ENCODE results near the gene SPARC.

The SPARC gene

DNA sequence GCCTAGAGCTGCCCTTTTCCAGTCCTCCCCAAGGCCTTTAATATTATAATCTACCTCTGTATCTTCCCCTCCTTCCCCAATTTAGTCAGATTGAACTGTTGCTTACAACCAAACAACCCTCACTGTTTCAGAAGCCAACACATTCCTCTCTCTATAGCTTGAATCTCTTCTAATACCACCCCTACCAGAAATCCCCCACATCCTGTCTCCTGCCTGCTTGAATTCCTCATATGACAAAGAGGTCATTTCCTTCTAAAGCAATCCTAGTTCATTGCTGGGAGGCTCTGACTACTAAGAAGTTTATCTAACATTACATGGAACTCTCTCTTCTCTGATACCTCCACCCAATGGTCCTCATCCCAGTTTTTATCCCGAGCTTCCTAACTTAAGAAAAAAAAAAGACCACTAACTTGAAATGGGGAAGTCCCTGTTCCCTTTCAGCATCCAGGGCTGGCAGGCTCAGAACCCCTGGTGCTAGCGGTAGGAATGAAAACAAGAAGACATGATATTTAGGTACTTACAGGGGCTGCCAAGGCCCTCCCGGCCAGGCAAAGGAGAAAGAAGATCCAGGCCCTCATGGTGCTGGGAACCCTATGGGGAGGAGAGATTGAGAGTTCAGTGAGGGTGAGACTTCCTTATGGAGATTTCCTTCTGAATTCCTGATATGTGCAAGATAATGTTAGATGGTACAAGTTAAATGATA is 11.0 kb downstream of the SPARC start:
- in situ Hi-C loops (cut with HindIII; ENCODE audit: low sequenced_read_pairs): no loop called here
- DNase-seq (ENCODE audit: low read depth, low spot score): no peak

DNA sequence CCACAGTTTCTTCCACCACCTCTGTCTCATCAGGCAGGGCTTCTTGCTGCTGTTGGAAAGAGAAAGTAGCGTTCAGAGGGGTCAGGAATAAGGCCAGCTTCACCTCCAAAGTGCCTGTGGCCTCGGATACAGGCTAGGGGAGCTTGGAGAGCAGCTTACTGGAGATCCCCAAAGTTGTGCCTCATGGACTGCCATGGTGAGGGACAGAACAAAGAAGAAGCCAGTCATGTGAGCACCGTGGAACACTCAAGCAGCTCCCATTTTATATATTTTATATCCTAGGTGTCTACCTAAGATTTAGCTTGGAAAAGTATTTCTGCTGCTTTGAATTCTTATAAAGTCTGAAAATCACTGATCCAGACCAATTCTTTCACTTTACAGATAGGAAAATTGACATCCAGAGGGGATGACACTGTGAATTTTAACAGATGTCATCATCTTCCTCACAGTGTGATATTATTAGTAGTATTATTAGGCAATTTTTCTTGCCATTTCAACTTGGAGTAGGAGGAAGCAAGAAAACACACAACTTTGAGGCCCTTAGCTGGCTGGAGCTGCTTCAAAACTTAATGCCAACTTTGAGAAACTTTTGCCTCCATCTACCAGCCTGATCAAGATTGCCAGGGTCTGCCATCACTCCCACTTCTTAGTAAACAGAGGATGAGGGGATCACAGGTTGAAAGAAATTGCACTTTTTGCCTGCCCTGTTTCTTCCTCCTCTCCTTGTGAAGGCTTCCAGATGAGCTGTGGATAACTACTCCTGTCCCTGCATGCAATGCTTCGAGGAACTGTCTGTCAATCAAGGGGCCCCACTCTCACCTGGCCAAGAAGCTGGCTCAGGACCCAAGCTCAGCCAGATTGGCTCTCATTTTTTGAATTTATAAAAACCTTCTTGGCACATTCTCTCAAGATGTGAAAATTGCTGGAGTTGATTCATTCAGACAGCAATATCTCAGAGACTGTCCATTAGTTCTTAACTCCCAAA is 11.8 kb downstream of the SPARC start:
- no peak for DNase-seq (ENCODE audit: low read depth, low spot score)
- no peak overlapping the region for H3K4me3 ChIP-seq (ENCODE audit: low read depth, low read length)
- in situ Hi-C loops (cut with HindIII; ENCODE audit: low sequenced_read_pairs): no loop called here
- TF ChIP-seq, protein P1, sequence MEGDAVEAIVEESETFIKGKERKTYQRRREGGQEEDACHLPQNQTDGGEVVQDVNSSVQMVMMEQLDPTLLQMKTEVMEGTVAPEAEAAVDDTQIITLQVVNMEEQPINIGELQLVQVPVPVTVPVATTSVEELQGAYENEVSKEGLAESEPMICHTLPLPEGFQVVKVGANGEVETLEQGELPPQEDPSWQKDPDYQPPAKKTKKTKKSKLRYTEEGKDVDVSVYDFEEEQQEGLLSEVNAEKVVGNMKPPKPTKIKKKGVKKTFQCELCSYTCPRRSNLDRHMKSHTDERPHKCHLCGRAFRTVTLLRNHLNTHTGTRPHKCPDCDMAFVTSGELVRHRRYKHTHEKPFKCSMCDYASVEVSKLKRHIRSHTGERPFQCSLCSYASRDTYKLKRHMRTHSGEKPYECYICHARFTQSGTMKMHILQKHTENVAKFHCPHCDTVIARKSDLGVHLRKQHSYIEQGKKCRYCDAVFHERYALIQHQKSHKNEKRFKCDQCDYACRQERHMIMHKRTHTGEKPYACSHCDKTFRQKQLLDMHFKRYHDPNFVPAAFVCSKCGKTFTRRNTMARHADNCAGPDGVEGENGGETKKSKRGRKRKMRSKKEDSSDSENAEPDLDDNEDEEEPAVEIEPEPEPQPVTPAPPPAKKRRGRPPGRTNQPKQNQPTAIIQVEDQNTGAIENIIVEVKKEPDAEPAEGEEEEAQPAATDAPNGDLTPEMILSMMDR (IDR thresholded peaks at IDR 0.05; ENCODE audit: low read depth, low read length): no peak

More for the DNA sequence above, 11.0 kb downstream of the SPARC start:
- no peak overlapping the region for H3K4me3 ChIP-seq (ENCODE audit: low read depth, low read length)
- TF ChIP-seq, protein P1 (IDR thresholded peaks at IDR 0.05; ENCODE audit: low read depth, low read length): no peak

DNA sequence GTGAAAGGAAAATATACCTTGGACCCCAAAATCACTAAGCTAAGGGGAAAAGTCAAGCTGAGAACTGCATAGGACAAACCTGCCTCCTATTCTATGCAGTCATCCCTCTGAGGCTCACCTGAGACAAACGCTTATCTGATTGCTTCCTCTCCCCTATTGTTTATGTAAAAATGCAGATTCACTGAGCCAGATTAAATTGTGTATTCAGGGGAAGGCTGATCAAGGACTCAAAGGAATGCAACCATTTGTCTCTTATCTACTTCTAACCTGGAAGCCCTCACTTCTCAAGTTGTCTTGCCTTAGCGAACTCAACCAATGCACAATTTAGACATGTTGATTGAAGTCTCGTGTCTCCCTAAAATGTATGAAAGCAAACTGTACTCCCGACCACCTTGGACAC is 13.3 kb downstream of the SPARC start:
- H3K4me3 ChIP-seq (ENCODE audit: low read depth, low read length): no peak overlapping the region
- TF ChIP-seq, protein P1 (IDR thresholded peaks at IDR 0.05; ENCODE audit: low read depth, low read length): no peak
- in situ Hi-C loops (cut with HindIII; ENCODE audit: low sequenced_read_pairs): no loop called here
- DNase-seq (ENCODE audit: low read depth, low spot score): no peak

DNA sequence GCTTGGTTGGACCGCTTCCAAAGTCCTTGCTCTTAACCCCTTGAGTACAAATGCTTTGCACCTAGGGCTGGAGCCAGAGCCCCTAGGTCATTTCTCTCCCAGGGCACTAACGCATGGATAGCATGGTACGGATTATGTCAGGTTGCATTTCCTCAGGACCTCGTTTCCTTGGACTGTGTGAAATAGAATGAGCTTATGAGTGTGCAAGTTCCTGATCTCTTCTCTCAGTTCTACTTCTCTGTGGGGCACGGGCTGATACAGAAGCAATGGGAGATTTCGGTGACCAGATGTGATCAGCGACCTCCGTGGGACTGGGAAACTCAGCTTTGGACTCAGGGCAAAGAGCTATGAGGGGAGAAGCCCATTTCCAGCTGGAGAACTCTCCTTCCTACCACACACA is 14.2 kb downstream of the SPARC start:
- TF ChIP-seq, protein P1 (IDR thresholded peaks at IDR 0.05; ENCODE audit: low read depth, low read length): no peak
- H3K4me3 ChIP-seq (ENCODE audit: low read depth, low read length): no peak overlapping the region
- in situ Hi-C loops (cut with HindIII; ENCODE audit: low sequenced_read_pairs): no loop called here
- DNase-seq (ENCODE audit: low read depth, low spot score): no peak

DNA sequence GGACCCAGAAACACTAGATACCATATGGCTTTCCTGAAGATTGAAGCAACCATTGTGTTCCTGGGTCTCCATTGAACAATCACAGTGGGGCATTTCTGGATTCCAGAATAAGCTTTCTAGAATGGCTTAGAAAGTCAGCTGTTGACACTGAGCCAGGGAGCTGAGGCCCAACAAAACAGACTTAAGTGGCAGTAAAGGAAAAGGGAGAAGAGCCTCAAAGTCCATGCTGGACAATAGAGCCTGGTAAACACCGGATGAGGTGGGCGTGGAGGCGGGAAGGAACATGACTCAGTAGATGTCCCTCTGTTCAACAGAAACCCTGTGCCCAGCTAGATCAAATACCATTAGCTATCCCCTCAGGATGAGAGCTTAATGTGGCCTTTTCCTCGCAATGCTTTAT is 14.8 kb downstream of the SPARC start:
- in situ Hi-C loops (cut with HindIII; ENCODE audit: low sequenced_read_pairs): no loop called here
- TF ChIP-seq, protein P1 (IDR thresholded peaks at IDR 0.05; ENCODE audit: low read depth, low read length): no peak
- DNase-seq (ENCODE audit: low read depth, low spot score): no peak
- H3K4me3 ChIP-seq (ENCODE audit: low read depth, low read length): no peak overlapping the region

DNA sequence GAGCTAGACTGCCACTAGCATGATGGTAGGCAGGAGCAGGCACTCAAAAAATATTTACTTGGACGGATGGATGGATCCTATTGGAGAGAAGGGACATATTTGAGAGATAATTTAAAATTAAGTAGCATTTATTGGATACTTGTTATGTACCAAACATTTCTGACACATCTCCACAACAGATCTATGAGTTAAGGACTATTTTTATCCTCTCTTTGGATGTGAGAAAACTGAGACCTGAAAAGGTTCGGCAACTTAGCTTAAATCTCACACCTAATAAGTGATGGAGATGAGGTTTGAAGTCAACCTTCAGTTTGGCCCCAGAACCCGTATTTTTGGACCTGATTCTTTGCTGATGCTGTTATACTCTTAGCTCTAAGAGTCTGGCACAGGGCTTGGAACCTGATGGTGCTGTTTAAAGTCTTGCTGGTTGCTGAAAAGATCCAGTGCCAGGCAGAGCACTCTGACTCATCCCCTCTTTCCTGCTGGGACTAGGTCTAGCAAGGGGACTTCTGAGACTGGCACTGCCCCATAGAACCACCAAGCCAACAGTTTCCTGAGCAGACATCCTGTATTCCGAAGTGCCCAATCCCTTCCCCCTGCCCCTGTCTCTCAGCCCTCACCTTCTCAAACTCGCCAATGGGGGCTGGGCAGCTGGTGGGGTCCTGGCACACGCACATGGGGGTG is 15.6 kb downstream of the SPARC start:
- DNase-seq (ENCODE audit: low read depth, low spot score): no peak
- in situ Hi-C loops (cut with HindIII; ENCODE audit: low sequenced_read_pairs): no loop called here
- TF ChIP-seq, protein P1 (IDR thresholded peaks at IDR 0.05; ENCODE audit: low read depth, low read length): no peak
- H3K4me3 ChIP-seq (ENCODE audit: low read depth, low read length): no peak overlapping the region

All from astrocyte of the spinal cord (primary cell).